ENCODE data around the gene DNASE1L1.
A peak's percentile ranks its signal among the peaks of the same experiment; 100 is the strongest.

DNASE1L1 gene

GRCh38 chrX:154443992-154444754, 35.1 kb upstream of the DNASE1L1 start, which contains the start of gene FAM50A:
FAM50A (plus strand) TSS chrX:154444141; CDS start chrX:154444236, 95 bp downstream.
- Histone ChIP-seq H3K4me1 (ENCODE audit: control insufficient read depth, insufficient read depth, low read length, poor library complexity, severe bottlenecking) (no peaks in the 10 kb centered on the region), H3K27ac (ENCODE audit: low read depth, low read length, severe bottlenecking) (peak within 1 kb of the TSS; percentile 67), H3K36me3 (ENCODE audit: control insufficient read depth, insufficient read depth, low read length) (peaks cover 53% of the 10 kb centered on the region), H3K9me3 (ENCODE audit: control insufficient read depth, low read length) (no peaks in the 10 kb centered on the region), H3K4me3 (ENCODE audit: extremely low read depth, insufficient read depth, low read length, poor library complexity, severe bottlenecking) (peak within 1 kb of the TSS; percentile 52)
- 3 to 4% methylated on average over 40 to 41 of the region's 94 CpGs for WGBS, 2 experiments (ENCODE audit: insufficient coverage in 2 of 2)

- Histone ChIP-seq H3K9me3 (ENCODE audit: control insufficient read depth, low read length) (no peaks in the 10 kb centered on the region), H3K36me3 (ENCODE audit: control insufficient read depth, insufficient read depth, low read length) (peaks cover 54% of the 10 kb centered on the region), H3K27ac (ENCODE audit: low read depth, low read length, severe bottlenecking) (peak overlapping the region; percentile 67), H3K4me1 (ENCODE audit: control insufficient read depth, insufficient read depth, low read length, poor library complexity, severe bottlenecking) (peaks cover 5% of the 10 kb centered on the region), H3K4me3 (ENCODE audit: extremely low read depth, insufficient read depth, low read length, poor library complexity, severe bottlenecking) (peak overlapping the region; percentile 22)
- 14% methylated on average over 6 of the region's 10 CpGs; no CpG with 5 or more reads in 1 of the 2 experiments for WGBS, 2 experiments (ENCODE audit: insufficient coverage in 2 of 2)
Observed at GRCh38 chrX:154443479-154443910, 34.4 kb upstream of the DNASE1L1 start.

GRCh38 chrX:154441984-154442707, 33.1 kb upstream of the DNASE1L1 start:
- WGBS, 2 experiments (ENCODE audit: insufficient coverage in 2 of 2): 98 to 100% methylated on average over 9 to 19 of the region's 21 CpGs
- no peak overlapping the region for H3K27ac ChIP-seq (ENCODE audit: low read depth, low read length, severe bottlenecking)
- H3K4me3 ChIP-seq (ENCODE audit: extremely low read depth, insufficient read depth, low read length, poor library complexity, severe bottlenecking): no peak overlapping the region
- peaks cover 7% of the 10 kb centered on the region for H3K4me1 ChIP-seq (ENCODE audit: control insufficient read depth, insufficient read depth, low read length, poor library complexity, severe bottlenecking)
- H3K9me3 ChIP-seq (ENCODE audit: control insufficient read depth, low read length): no peaks in the 10 kb centered on the region
- H3K36me3 ChIP-seq (ENCODE audit: control insufficient read depth, insufficient read depth, low read length): peaks cover 51% of the 10 kb centered on the region

- Histone ChIP-seq H3K9me3 (ENCODE audit: control insufficient read depth, low read length) (no peaks in the 10 kb centered on the region), H3K4me3 (ENCODE audit: extremely low read depth, insufficient read depth, low read length, poor library complexity, severe bottlenecking) (no peak overlapping the region), H3K36me3 (ENCODE audit: control insufficient read depth, insufficient read depth, low read length) (peaks cover 48% of the 10 kb centered on the region), H3K27ac (ENCODE audit: low read depth, low read length, severe bottlenecking) (no peak overlapping the region), H3K4me1 (ENCODE audit: control insufficient read depth, insufficient read depth, low read length, poor library complexity, severe bottlenecking) (peaks cover 7% of the 10 kb centered on the region)
- 93 to 100% methylated on average over 5 of the region's 11 CpGs for WGBS, 2 experiments (ENCODE audit: insufficient coverage in 2 of 2)
Observed at GRCh38 chrX:154441564-154441963, 32.5 kb upstream of the DNASE1L1 start.

- Histone ChIP-seq H3K36me3 (ENCODE audit: control insufficient read depth, insufficient read depth, low read length) (peaks cover 44% of the 10 kb centered on the region), H3K9me3 (ENCODE audit: control insufficient read depth, low read length) (no peaks in the 10 kb centered on the region), H3K4me1 (ENCODE audit: control insufficient read depth, insufficient read depth, low read length, poor library complexity, severe bottlenecking) (peaks cover 7% of the 10 kb centered on the region), H3K4me3 (ENCODE audit: extremely low read depth, insufficient read depth, low read length, poor library complexity, severe bottlenecking) (no peak overlapping the region), H3K27ac (ENCODE audit: low read depth, low read length, severe bottlenecking) (no peak overlapping the region)
- 95 to 96% methylated on average over 4 to 8 of the region's 17 CpGs for WGBS, 2 experiments (ENCODE audit: insufficient coverage in 2 of 2)
Observed at GRCh38 chrX:154440623-154441357, 31.7 kb upstream of the DNASE1L1 start.

GRCh38 chrX:154439841-154440240, 30.8 kb upstream of the DNASE1L1 start:
- Histone ChIP-seq H3K4me3 (ENCODE audit: extremely low read depth, insufficient read depth, low read length, poor library complexity, severe bottlenecking) (no peak overlapping the region), H3K9me3 (ENCODE audit: control insufficient read depth, low read length) (no peaks in the 10 kb centered on the region), H3K27ac (ENCODE audit: low read depth, low read length, severe bottlenecking) (no peak overlapping the region), H3K4me1 (ENCODE audit: control insufficient read depth, insufficient read depth, low read length, poor library complexity, severe bottlenecking) (peaks cover 7% of the 10 kb centered on the region), H3K36me3 (ENCODE audit: control insufficient read depth, insufficient read depth, low read length) (peaks cover 43% of the 10 kb centered on the region)
- 97% methylated on average over 6 of the region's 18 CpGs; no CpG with 5 or more reads in 1 of the 2 experiments for WGBS, 2 experiments (ENCODE audit: insufficient coverage in 2 of 2)

DNA sequence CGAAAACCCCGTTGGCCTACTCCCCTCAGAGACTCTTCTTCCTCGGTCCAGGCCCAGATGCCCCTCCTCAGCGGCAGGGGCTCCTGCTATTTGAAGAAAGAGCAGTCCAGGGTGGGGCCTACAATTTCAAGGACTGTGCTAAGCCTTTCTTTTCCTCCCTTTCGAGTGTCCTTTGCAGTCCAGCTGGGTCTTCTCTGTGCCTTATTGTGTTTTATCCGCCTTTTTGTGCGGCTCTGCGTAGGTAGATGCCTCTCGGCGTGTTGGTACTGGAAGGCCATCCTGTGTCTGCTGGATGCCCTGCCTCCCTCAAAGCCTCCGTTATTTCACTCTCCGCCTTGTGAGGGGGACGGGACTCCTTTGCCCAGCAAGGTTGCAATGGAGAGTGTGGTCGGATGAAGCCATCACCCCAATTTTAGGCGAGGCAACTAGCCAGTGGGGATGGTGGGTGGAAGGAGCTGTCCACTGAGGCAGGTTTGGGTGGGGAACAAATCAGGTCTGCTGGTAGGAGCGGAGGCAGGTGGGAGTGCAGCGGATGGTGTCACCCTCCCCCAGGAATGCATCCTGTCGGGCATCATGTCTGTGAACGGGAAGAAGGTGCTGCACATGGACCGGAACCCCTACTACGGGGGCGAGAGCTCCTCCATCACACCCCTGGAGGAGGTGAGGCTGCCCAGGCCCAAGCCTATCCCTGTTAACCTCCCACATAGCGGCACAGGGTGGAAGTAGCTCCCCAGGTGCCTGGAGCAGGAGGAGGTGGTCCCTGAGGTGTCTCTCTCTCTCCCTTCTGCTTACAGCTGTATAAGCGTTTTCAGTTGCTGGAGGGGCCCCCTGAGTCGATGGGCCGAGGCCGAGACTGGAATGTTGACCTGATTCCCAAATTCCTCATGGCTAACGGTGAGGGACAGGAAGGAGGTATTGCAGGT, 29.2 kb upstream of the DNASE1L1 start:
- Histone ChIP-seq H3K4me3 (ENCODE audit: extremely low read depth, insufficient read depth, low read length, poor library complexity, severe bottlenecking) (peak overlapping the region; percentile 50), H3K27ac (ENCODE audit: low read depth, low read length, severe bottlenecking) (no peak overlapping the region), H3K4me1 (ENCODE audit: control insufficient read depth, insufficient read depth, low read length, poor library complexity, severe bottlenecking) (peaks cover 7% of the 10 kb centered on the region), H3K36me3 (ENCODE audit: control insufficient read depth, insufficient read depth, low read length) (peaks cover 54% of the 10 kb centered on the region), H3K9me3 (ENCODE audit: control insufficient read depth, low read length) (no peaks in the 10 kb centered on the region)
- WGBS, 2 experiments (ENCODE audit: insufficient coverage in 2 of 2): 64 to 88% methylated on average over 10 to 13 of the region's 28 CpGs

DNA sequence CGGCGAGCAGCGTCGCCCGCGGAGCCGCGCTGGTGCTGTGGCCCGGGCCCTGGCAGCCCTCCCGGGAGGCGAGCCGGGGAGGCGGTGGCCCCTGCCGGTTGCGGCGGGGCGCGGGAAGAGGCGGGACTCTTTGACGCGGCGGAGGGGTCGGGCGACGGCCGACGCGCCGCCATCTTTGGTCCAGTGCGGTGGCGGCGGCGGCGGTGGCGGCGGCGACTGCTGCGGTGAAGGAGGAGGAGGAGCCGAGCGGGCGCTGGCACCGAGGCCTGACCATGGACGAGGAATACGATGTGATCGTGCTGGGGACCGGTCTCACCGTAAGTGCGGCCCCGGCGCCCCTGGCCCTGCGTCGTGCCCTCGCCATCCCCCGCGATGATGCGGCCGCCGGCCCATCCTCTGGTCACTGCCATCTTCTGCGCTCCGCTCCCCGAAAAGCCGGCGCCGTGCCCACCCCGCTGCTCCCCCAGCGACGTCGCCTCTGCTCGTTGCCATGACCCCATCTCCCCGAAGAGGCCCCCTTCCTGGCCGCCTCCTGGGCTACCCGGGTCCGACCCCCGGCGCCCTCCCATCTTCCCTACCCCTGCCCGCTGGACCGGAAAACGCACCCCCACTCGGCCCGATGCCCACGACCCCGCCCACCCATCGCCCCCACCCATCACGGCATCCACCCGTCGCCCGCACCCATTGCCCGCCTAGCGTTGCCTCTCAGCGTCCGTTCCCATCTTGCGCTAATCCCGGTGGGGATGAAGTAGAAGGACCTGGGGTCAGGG, 28.1 kb upstream of the DNASE1L1 start, which contains the start of gene GDI1:
GDI1 (plus strand) TSS at position 172 of the 770 bp plus-strand sequence; CDS start at position 273, 101 bp downstream.
- whole genome bisulfite sequencing, 2 experiments (ENCODE audit: insufficient coverage in 2 of 2): 0% methylated on average over 16 to 20 of the region's 93 CpGs
- H3K27ac ChIP-seq (ENCODE audit: low read depth, low read length, severe bottlenecking): peak within 1 kb of the TSS; percentile 57
- peak within 1 kb of the TSS; percentile 50 for H3K4me3 ChIP-seq (ENCODE audit: extremely low read depth, insufficient read depth, low read length, poor library complexity, severe bottlenecking)
- H3K9me3 ChIP-seq (ENCODE audit: control insufficient read depth, low read length): no peaks in the 10 kb centered on the region
- H3K36me3 ChIP-seq (ENCODE audit: control insufficient read depth, insufficient read depth, low read length): peaks cover 57% of the 10 kb centered on the region
- peaks cover 7% of the 10 kb centered on the region for H3K4me1 ChIP-seq (ENCODE audit: control insufficient read depth, insufficient read depth, low read length, poor library complexity, severe bottlenecking)

- 17% methylated on average over 5 of the region's 78 CpGs; no CpG with 5 or more reads in 1 of the 2 experiments for WGBS, 2 experiments (ENCODE audit: insufficient coverage in 2 of 2)
- peak overlapping the region; percentile 50 for H3K4me3 ChIP-seq (ENCODE audit: extremely low read depth, insufficient read depth, low read length, poor library complexity, severe bottlenecking)
- H3K9me3 ChIP-seq (ENCODE audit: control insufficient read depth, low read length): no peaks in the 10 kb centered on the region
- H3K27ac ChIP-seq (ENCODE audit: low read depth, low read length, severe bottlenecking): peak overlapping the region; percentile 57
- H3K4me1 ChIP-seq (ENCODE audit: control insufficient read depth, insufficient read depth, low read length, poor library complexity, severe bottlenecking): peaks cover 7% of the 10 kb centered on the region
- peaks cover 55% of the 10 kb centered on the region for H3K36me3 ChIP-seq (ENCODE audit: control insufficient read depth, insufficient read depth, low read length)
Observed at GRCh38 chrX:154436374-154436982, 27.4 kb upstream of the DNASE1L1 start.

Measured in mesodermal cell (in vitro differentiated cells).